A549 treated with dexamethasone at 1 μM for 4 hours (cell line): ENCODE results near the gene MR1. TPM values are rescaled to one million over a fixed set of nuclear protein-coding genes. Genes with fewer than 3 reads are reported as not detected.

Experiments used
- total RNA-seq: library from RNA; stranded (reverse); fragments of 200-300 nt; extraction: Qiagen RNA extraction; gene quantifications from 5 replicates; pipeline ENCODE4 v1.2.3, GENCODE V29; 2022

Gene MR1
- 5.4 to 6.6 TPM (median 6.0 TPM) in 5 replicates for total RNA-seq

DNA sequence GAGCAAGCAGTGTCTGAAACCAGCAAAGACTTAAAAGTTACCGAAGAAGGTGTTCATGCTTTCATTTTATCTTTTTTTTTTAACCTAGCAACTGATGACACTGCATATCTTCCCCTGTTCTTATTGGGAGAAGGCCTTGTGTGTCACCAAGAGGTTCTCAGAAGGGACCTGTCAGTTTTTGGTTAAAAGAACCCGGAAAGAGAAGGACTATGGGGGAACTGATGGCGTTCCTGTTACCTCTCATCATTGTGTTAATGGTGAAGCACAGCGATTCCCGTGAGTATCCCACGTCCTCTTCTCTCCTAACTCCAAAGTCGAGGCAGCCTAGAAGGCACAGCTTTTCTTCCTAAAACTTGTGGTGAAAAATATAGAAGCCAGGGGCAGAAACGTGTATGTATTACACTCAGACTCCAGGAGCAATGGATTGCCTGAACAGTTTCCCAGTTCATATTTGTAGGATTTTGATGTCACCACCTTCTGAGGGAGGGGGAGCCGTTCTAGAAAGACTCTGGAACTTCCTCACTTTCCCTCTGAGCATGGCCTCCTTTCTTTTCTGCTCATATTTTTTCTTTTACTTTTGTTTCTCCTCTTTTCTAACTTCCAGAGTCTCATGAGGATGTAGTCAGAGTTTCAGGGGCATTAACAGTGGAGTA is at the start of gene MR1:
Gene MR1, plus strand, starts transcription at position 185 of the 653 bp plus-strand sequence. Its CDS starts 25 bp downstream, at position 210.

DNA sequence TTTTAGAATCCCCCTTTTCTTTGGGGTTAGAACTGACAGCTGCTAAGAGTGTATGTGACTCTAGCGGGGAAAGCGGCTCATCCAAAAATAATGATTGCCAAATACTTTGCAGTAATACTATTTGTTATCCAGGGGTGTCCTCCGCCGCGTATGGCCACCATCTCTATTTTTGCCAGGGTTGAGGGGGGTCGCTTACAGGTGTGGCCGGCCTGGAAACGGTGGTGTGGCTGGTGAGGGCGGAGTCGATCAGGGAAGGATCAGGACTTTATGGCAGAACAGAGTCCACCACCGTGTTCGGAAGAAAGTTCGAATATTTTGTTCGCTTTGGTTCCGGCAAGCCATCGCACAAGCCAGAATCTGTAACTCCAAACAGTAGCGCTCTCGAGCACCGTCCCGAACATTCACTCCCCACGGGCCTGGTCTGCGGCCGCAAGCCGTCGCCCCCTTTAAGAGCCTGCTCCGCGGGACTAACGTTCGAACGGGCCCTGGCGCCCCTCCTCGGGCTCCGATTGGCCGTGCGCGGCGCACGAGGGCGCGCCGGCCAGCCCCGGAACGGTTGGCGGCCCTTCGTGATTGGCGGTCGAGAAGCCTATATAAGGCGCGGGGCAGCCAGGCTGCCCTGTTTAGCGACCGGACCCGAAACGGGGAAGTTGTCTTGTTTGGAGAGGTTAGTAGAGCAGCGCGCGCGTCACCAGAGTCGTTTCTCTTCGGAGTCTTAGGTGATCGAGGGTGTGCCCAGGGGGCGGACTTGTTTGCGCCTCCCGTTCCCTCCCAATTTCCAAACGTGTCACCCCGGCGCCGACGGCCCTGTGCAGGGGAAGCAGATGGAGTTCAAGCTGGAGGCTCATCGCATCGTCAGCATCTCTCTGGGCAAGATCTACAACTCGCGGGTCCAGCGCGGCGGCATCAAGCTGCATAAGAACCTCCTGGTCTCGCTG is 54.6 kb downstream of the MR1 start, which contains the start of gene IER5:
Gene IER5, plus strand, starts transcription at position 622 of the 938 bp plus-strand sequence. Its CDS starts 203 bp downstream, at position 825.

Other genes with a start within 250 kb of the MR1 start
- gene KIAA1614, start 121.1 kb upstream of the MR1 start, total RNA-seq: 0.25 to 1.3 TPM (median 1.0 TPM) in 5 replicates
- 11.4 to 13.2 TPM (median 13.1 TPM) in 5 replicates for gene STX6, start 11.1 kb upstream of the MR1 start, total RNA-seq
- gene IER5, start 54.7 kb downstream of the MR1 start, total RNA-seq: 22.4 to 31.5 TPM (median 29.2 TPM) in 5 replicates